HCT116 (cell line): ENCODE data around the gene SGMS1. TPM values are rescaled to one million over a fixed set of nuclear protein-coding genes. Genes with fewer than 3 reads are reported as not detected.
"Not testable (repeated sequence)": the region's sequence is repeated elsewhere in the genome, so short reads cannot be mapped to it uniquely, and the experiment has no call there.

Experiments used
- ATAC-seq: fragments of 200-7000 bp; cut with Tn5 transposase; 2 replicates; pipeline ENCODE4 v1.9.1; 2020; ENCODE audit warnings: mild to moderate bottlenecking, moderate library complexity
- BruUV-seq: library from RNA; stranded (reverse); fragments of 400-500 nt; replicated peaks from 2 replicates; lab custom pipeline; 2021; lab: Mats Ljungman, UMichigan
- CTCF ChIA-PET: fragments of 300-600 bp; sonication (Branson Sonifier 250); formaldehyde crosslinking; loops from one replicate; lab custom pipeline; 2021; ENCODE audit warnings: antibody characterized with exemption; lab: Charles Lee
- POLR2A ChIA-PET: fragments of 300-600, 350-600 bp; sonication (Branson Sonifier 250); formaldehyde crosslinking; loops from one replicate; lab custom pipeline; 2021; ENCODE audit warnings: antibody characterized with exemption; lab: Charles Lee
- RAD21 ChIA-PET, 2 experiments: fragments of 300-600 bp; sonication (Branson Sonifier 250); formaldehyde crosslinking; loops; one replicate each; lab custom pipeline; 2023; ENCODE audit warnings: low total read pairs in 2 of 2; ENCODE audit not compliant: uncharacterized antibody in 2 of 2, unreplicated experiment in 2 of 2, low non-redundant PET in 1 of 2; lab: Charles Lee
- DNase-seq: peaks from one replicate; pipeline ENCODE4 v3.0.0-alpha.2; 2010; ENCODE audit warnings: low read depth, low spot score
- H2AFZ ChIP-seq: fragments of 200-600 bp; shearing (Covaris generic), sonication (generic); 2 replicates; pipeline ENCODE4 v1.6.1; 2017; ENCODE audit warnings: low read depth, mixed run types, mixed read lengths, antibody characterized with exemption, low read length; ENCODE audit not compliant: poor library complexity, severe bottlenecking
- H3K27ac ChIP-seq: 2 replicates; pipeline ENCODE4 v1.5.1; 2012; ENCODE audit warnings: low read depth, low read length
- H3K27me3 ChIP-seq: fragments of 200-600 bp; sonication (generic); 2 replicates; pipeline ENCODE4 v1.6.1; 2016; ENCODE audit warnings: mixed run types, low read length, mixed read lengths; ENCODE audit not compliant: insufficient read depth
- H3K36me3 ChIP-seq, 2 experiments: fragments of 200-500 bp in 1 of 2; fragments of 200-600 bp in 1 of 2; sonication (Bioruptor generic) in 1 of 2; sonication (generic) in 1 of 2; 2 replicates each; pipeline versions ENCODE4 v1.5.1 to v1.6.1; 2014 to 2016; ENCODE audit warnings: low read length in 2 of 2, inconsistent platforms in 1 of 2, mixed read lengths in 1 of 2, mixed run types in 1 of 2; ENCODE audit not compliant: insufficient read depth in 2 of 2, control insufficient read depth in 1 of 2
- H3K4me1 ChIP-seq, 2 experiments: fragments of 200-600 bp in 1 of 2; sonication (generic) in 1 of 2; 2 replicates each; pipeline versions ENCODE4 v1.5.1 to v1.6.1; 2012 to 2017; ENCODE audit warnings: low read length in 2 of 2, inconsistent platforms in 1 of 2, mild to moderate bottlenecking in 1 of 2, mixed read lengths in 1 of 2, mixed run types in 1 of 2, moderate library complexity in 1 of 2; ENCODE audit not compliant: insufficient read depth in 2 of 2, control insufficient read depth in 1 of 2
- H3K4me2 ChIP-seq: fragments of 200-600 bp; sonication (generic); 2 replicates; pipeline ENCODE4 v1.6.1; 2017; ENCODE audit warnings: mixed run types, low read length, mixed read lengths
- H3K4me3 ChIP-seq, 2 experiments: fragments of 200-600 bp in 1 of 2; sonication (generic) in 1 of 2; replicated peaks in 1 of 2; 2 replicates each; pipeline ENCODE4 v1.5.1; 2011 to 2016; ENCODE audit warnings: low read length in 2 of 2, control low read depth in 1 of 2, low read depth in 1 of 2, mild to moderate bottlenecking in 1 of 2, mixed read lengths in 1 of 2, mixed run types in 1 of 2
- H3K79me2 ChIP-seq: fragments of 200-600 bp; sonication (generic); 2 replicates; pipeline ENCODE4 v1.6.1; 2017; ENCODE audit warnings: mild to moderate bottlenecking, mixed run types, low read length, moderate library complexity, mixed read lengths; ENCODE audit not compliant: insufficient read depth
- H3K9ac ChIP-seq: fragments of 200-600 bp; sonication (generic); 2 replicates; pipeline ENCODE4 v1.6.1; 2016; ENCODE audit warnings: low read length, mixed read lengths
- H3K9me2 ChIP-seq: fragments of 200-600 bp; sonication (generic), shearing (Covaris generic); 2 replicates; pipeline ENCODE4 v1.6.1; 2017; ENCODE audit warnings: mixed run types, mild to moderate bottlenecking, moderate library complexity; ENCODE audit not compliant: insufficient read depth
- H3K9me3 ChIP-seq, 2 experiments: fragments of 200-500 bp in 1 of 2; fragments of 200-600 bp in 1 of 2; sonication (Bioruptor generic) in 1 of 2; sonication (generic) in 1 of 2; 2 replicates each; pipeline ENCODE4 v1.6.1; 2014 to 2017; ENCODE audit warnings: low read length in 2 of 2, mixed read lengths in 2 of 2, inconsistent platforms in 1 of 2, low read depth in 1 of 2, mild to moderate bottlenecking in 1 of 2, mixed run types in 1 of 2, moderate library complexity in 1 of 2; ENCODE audit not compliant: control insufficient read depth in 1 of 2, insufficient read depth in 1 of 2
- H4K20me1 ChIP-seq: fragments of 200-600 bp; sonication (generic), shearing (Covaris generic); 2 replicates; pipeline ENCODE4 v1.6.1; 2017; ENCODE audit warnings: mixed run types, mild to moderate bottlenecking, moderate library complexity; ENCODE audit not compliant: insufficient read depth
- CTCF ChIP-seq, 3 experiments: fragments of 200-600 bp in 1 of 3; sonication (generic) in 1 of 3; IDR thresholded peaks in 2 of 3; conservative IDR thresholded peaks in 1 of 3; 2 replicates each; pipeline ENCODE4 v1.5.1; 2012 to 2017; ENCODE audit warnings: low read depth in 2 of 3, low read length in 2 of 3, antibody characterized with exemption in 1 of 3, borderline replicate concordance in 1 of 3, control low read depth in 1 of 3, mild to moderate bottlenecking in 1 of 3, mixed read lengths in 1 of 3, mixed run types in 1 of 3, moderate library complexity in 1 of 3; ENCODE audit not compliant: insufficient read depth in 1 of 3
- EGR1 ChIP-seq: IDR thresholded peaks from 2 replicates; pipeline ENCODE4 v1.6.1; 2012; ENCODE audit warnings: low read depth
- ELF1 ChIP-seq: IDR thresholded peaks from 2 replicates; pipeline ENCODE4 v1.6.1; 2012; ENCODE audit warnings: low read depth, borderline replicate concordance
- EZH2 ChIP-seq: fragments of 200-600 bp; sonication (generic); IDR thresholded peaks from 2 replicates; pipeline ENCODE4 v1.6.1; 2017; ENCODE audit warnings: antibody characterized with exemption, mixed run types
- MAX ChIP-seq: IDR thresholded peaks from 2 replicates; pipeline ENCODE4 v1.6.1; 2012
- POLR2A ChIP-seq: IDR thresholded peaks from 2 replicates; pipeline ENCODE4 v1.7.0; 2011; ENCODE audit warnings: borderline replicate concordance; ENCODE audit not compliant: insufficient read depth, insufficient read length; ENCODE audit errors: extremely low read depth
- RAD21 ChIP-seq: IDR thresholded peaks from 2 replicates; pipeline ENCODE4 v1.6.1; 2012; ENCODE audit warnings: low read depth, mild to moderate bottlenecking
- SIN3A ChIP-seq: IDR thresholded peaks from 2 replicates; pipeline ENCODE4 v1.6.1; 2012; ENCODE audit warnings: low read depth
- SRF ChIP-seq: IDR thresholded peaks from 2 replicates; pipeline ENCODE4 v1.6.1; 2012; ENCODE audit warnings: low read depth
- TCF7L2 ChIP-seq: IDR thresholded peaks from 2 replicates; pipeline ENCODE4 v1.7.0; 2011; ENCODE audit warnings: borderline replicate concordance, inconsistent platforms; ENCODE audit not compliant: insufficient read depth, insufficient read length; ENCODE audit errors: extremely low read depth
- ZFX ChIP-seq: fragments of 450-650 bp; IDR thresholded peaks from 2 replicates; pipeline ENCODE4 v1.6.1; 2017
- ZNF274 ChIP-seq: fragments of 200-500 bp; sonication (Bioruptor generic); IDR thresholded peaks from 2 replicates; pipeline ENCODE4 v1.6.1; 2014; ENCODE audit warnings: mild to moderate bottlenecking, low read depth, low read length, inconsistent platforms
- intact Hi-C: fragments of 100-400 bp; cut with micrococcal nuclease; formaldehyde crosslinking; loops from 2 replicates; pipeline ENCODE4 v1.10.0; 2022
- total RNA-seq: library from RNA; stranded (reverse); gene quantifications from one replicate; pipeline ENCODE4 v1.2.1, GENCODE V29; 2021; ENCODE audit not compliant: unreplicated experiment

Gene SGMS1
- total RNA-seq, 1 experiment from 2014 or later, result 29.1 TPM

- Histone ChIP-seq H3K36me3 (no peaks in the 10 kb centered on the region), H4K20me1 (peaks cover 2% of the 10 kb centered on the region; the same call in 1 of the 2 replicates), H3K4me1 (peaks cover 0 to 2% of the 10 kb centered on the region in 2 experiments; a peak in 1 of 4 replicates), H3K27ac (no peak overlapping the region), H3K4me3 (no peak overlapping the region), H3K27me3 (no peaks in the 10 kb centered on the region), H2AFZ (no peak overlapping the region), H3K4me2 (no peak overlapping the region), H3K79me2 (peaks cover 20% of the 10 kb centered on the region), H3K9me3 (no peaks in the 10 kb centered on the region), H3K9me2 (no peaks in the 10 kb centered on the region), H3K9ac (no peak overlapping the region)
- no peak for ATAC-seq
- RAD21 ChIA-PET, result no interaction called here
- no TSS peak for BruUV-seq
- no peak for DNase-seq
- POLR2A ChIA-PET, result no interaction called here
- CTCF ChIA-PET, result interaction anchor here (0.6 kb wide), 1 partner anchor 10 kb away, joined by 4 read pairs; no protein-coding TSS in a partner anchor
- TF ChIP-seq SIN3A (no peak), ZNF274 (no peak), EGR1 (no peak), SRF (no peak), RAD21 (no peak), POLR2A (no peak), TCF7L2 (no peak), ELF1 (no peak), ZFX (no peak), EZH2 (no peak)
- intact Hi-C loops, result loop anchor here (2.0 to 5.0 kb wide), 2 partner anchors 52 to 253 kb away; partner anchors contain the start of gene SGMS1
These were observed 253.8 kb downstream of the SGMS1 start for GRCh38 chr10:50369931-50370330.

- Histone ChIP-seq H3K9me2 (no peaks in the 10 kb centered on the region), H3K4me2 (no peak overlapping the region), H3K4me3 (no peak overlapping the region), H4K20me1 (peaks cover 2% of the 10 kb centered on the region; the same call in 1 of the 2 replicates), H3K79me2 (peaks cover 15% of the 10 kb centered on the region), H3K9ac (no peak overlapping the region), H3K36me3 (no peaks in the 10 kb centered on the region), H3K27ac (no peak overlapping the region), H2AFZ (no peak overlapping the region), H3K4me1 (peaks cover 0 to under 1% of the 10 kb centered on the region in 2 experiments; a peak in 1 of 4 replicates), H3K27me3 (no peaks in the 10 kb centered on the region), H3K9me3 (no peaks in the 10 kb centered on the region)
- no TSS peak for BruUV-seq
- TF ChIP-seq CTCF (IDR thresholded peaks at IDR 0.05 in 2 of 3, conservative IDR thresholded peaks at IDR 0.05 in 1 of 3; ENCODE audit: borderline replicate concordance in 1 of 3, insufficient read depth in 1 of 3, low read depth in 2 of 3, low read length in 2 of 3) (peak; percentile 48 to 70 (median 57); a peak in 5 of 6 replicates), MAX (no peak), RAD21 (peak; percentile 62)
- RAD21 ChIA-PET, result interaction anchor here (0.5 to 1.1 kb wide), 4 partner anchors 50 to 817 kb away, joined by 3 to 4 read pairs (median 3); partner anchors contain the start of gene SGMS1 (in 1 of the 2)
- CTCF ChIA-PET, result interaction anchor here (0.8 to 2.5 kb wide), 14 partner anchors 9 to 421 kb away, joined by 3 to 10 read pairs (median 4); partner anchors contain the start of gene SGMS1
- POLR2A ChIA-PET, result interaction anchor here (0.8 kb wide), 1 partner anchor 38 kb away, joined by 3 read pairs; no protein-coding TSS in a partner anchor
- intact Hi-C loops, result loop anchor here (2.0 to 5.0 kb wide), 2 partner anchors 55 to 255 kb away; partner anchors contain the start of gene SGMS1
- ATAC-seq (peak; percentile 91), DNase-seq (peak; percentile 31)
These were observed 256.0 kb downstream of the SGMS1 start for GRCh38 chr10:50367732-50368131.

- POLR2A ChIA-PET, H3K79me2 ChIP-seq, H3K9me2 ChIP-seq, DNase-seq, H3K9ac ChIP-seq, BruUV-seq, H3K9me3 ChIP-seq, H3K27me3 ChIP-seq, H3K4me1 ChIP-seq, H3K27ac ChIP-seq, H4K20me1 ChIP-seq, H3K36me3 ChIP-seq, H2AFZ ChIP-seq, RAD21 ChIA-PET, H3K4me2 ChIP-seq, H3K4me3 ChIP-seq, ATAC-seq: not testable (repeated sequence)
- intact Hi-C loops, result loop anchor here (5.0 kb wide), 1 partner anchor 56 kb away; no protein-coding TSS in a partner anchor
- CTCF ChIA-PET, result interaction anchor here (2.5 kb wide), 1 partner anchor 16 kb away, joined by 10 read pairs; no protein-coding TSS in a partner anchor
These were observed 257.3 kb downstream of the SGMS1 start for GRCh38 chr10:50366421-50366820.
